Sigmoid colon (tissue), 4 donors: ENCODE data around the gene PPP2R2C.

Experiments
- POLR2A ChIP-seq, 2 donors: fragments of 450-650 bp; IDR thresholded peaks; one replicate each; pipeline ENCODE4 v1.6.1; 2016; ENCODE audit warnings: antibody characterized with exemption in 2 of 2, mild to moderate bottlenecking in 2 of 2, moderate library complexity in 2 of 2
- POLR2AphosphoS5 ChIP-seq, 4 donors: sonication (generic); formaldehyde crosslinking; IDR thresholded peaks; one replicate each; pipeline ENCODE4 v1.6.1; 2017; ENCODE audit warnings: antibody characterized with exemption in 4 of 4

DNA sequence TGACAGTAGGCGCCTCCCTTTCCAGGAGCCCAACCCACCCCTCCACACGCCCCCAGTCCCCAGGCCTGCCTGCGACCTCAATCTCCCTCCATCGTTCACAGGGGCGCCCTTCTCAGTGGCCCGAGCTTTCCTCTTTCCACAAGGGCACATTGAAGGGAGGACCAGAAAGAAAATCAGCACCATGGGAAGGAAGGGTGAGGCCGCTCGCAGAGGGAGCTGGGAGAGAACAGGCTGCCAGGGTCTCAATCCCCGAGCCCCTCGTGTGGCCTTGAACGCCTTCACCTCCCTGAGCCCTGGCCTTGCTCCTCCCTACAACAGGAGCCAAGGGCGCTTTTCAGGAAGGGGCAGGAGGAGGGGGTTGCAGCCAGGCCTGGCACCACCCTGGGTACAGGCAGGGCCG, 136.2 kb downstream of the PPP2R2C start:
- TF ChIP-seq POLR2A (IDR thresholded peaks at IDR 0.05): no peak
- no peak for TF ChIP-seq POLR2AphosphoS5 (IDR thresholded peaks at IDR 0.05)
